Stimulated activated CD8-positive, alpha-beta memory T cell treated with anti-CD3 and anti-CD28 coated beads, Interleukin-2, amount 100 ng/mL, for 1 hour (primary cell): ENCODE results near the gene GSTT2B.
"Not testable (repeated sequence)": the region's sequence is repeated elsewhere in the genome, so short reads cannot be mapped to it uniquely, and the experiment has no call there.

Source experiments
- DNase-seq, 2 donors: peaks; one replicate each; pipeline ENCODE4 v3.0.0-alpha.2; 2020; ENCODE audit warnings: low read depth in 2 of 2

Gene GSTT2B

DNA sequence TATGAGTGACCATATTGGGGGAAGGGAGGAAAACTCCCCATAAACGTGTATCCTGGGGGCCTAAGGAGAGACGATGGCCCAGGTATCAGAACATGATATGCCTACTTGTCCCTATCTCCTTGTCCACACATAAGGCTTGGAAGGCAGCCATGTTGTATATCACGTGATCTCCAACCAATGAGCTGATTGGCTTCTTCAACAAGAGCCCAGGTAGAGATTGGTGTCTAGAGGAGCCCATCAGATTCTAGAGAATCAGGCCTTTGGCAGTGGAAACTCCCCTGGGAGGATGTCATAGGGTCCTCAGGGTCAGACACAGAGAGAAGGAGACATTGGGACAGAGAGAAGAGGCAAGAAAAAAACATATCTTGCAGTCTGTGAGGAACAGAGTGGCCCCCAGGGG, 13.6 kb downstream of the GSTT2B start:
- not testable (repeated sequence) for DNase-seq

DNA sequence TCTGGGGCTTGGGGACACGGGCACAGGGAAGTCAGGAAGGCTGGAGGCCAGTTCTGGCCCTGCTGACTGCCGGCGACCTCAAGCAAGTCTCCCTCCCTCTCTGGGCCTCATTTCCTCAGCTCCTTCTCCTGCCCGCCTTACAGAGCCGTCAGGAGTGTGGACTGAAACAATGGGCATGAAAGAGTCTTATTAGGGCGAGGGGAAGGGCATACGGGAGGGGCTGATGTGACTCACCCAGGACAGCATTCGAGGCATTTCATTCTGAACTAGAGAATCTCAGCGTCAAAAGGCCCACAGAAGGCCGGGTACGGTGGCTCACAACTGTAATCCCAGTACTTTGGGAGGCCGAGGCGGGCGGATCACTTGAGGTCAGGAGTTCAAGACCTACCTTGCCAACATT, 20.8 kb downstream of the GSTT2B start:
- not testable (repeated sequence) for DNase-seq

DNA sequence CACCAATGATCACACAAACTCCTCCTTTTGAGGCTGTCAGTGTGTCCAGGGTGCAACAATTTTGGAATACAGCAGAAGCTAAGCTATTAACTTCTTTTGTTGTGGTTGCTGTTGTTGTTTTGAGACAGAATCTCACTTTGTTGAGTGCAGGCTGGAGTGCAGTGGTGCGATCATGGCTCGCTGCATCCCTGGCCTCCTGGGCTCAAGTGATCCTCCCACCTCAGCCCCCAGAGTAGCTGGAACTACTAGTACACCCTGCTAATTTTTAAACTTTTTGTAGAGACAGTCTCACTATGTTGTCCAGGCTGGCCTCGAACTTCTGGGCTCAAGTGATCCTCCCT, 22.0 kb downstream of the GSTT2B start:
- no peak for DNase-seq

DNA sequence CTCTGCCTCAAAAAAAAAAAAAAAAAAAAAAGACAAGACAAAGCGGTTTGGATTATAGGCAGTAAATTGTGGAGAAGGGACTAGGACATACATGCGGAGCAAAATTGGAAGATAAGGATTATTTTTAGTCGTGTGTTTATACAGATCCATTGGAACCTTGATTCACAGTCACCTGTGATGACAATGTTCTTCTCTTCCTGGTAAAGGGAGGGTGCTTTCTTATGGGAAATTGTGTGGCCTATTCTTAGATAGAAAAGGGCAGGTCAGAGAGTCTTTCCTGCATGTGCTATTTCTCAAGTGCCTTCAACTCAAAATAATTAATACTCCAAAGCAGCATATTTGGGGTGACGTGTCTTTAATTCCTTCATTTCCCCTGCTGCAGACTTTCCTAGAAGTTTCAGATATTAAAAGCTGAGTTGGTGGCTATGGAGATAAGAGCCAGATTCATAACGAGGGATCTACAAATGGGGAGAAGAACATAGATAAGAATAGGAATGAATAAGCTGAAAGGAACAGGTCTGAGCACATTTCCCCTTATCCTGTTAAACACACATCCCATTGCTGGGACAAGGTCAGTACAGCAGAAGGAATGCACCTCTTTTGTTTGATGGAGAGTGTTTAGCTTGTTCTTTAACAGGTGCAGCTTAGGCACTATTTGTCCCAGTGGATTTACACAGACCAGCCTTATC, 22.5 kb downstream of the GSTT2B start:
- no peak for DNase-seq

- DNase-seq: no peak
Measured at GRCh38 chr22:23926561-23926960, 34.4 kb downstream of the GSTT2B start.

DNA sequence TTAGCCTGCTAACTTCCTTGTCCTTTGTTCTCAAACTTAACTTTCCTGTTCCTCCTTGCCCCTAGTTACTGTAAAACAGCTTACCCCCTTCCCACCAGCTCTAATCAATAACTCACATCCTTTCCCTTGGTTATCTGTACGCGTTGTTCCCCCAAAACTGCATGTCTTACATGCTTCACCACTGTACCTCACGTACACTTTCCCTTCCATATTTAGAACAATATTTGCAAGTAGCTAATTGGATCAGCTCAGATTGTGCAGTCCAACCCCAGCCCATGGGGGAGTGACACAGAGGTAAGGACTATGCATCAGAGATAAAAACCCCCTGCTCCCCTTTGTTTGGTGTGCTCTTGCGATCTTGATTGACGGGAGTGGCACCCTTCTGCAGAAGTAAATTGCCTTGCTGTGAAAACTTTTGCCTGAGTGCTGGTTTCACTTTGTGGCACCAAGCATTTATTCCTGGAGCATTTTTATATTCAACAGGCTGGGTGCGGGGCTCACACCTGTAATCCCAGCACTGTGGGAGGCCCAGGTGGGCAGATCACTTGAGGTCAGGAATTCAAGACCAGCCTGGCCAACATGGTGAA, 35.9 kb downstream of the GSTT2B start:
- no peak for DNase-seq

GRCh38 chr22:23922921-23923320, 38.1 kb downstream of the GSTT2B start:
- DNase-seq: no peak

GRCh38 chr22:23921586-23922201, 39.3 kb downstream of the GSTT2B start:
- not testable (repeated sequence) for DNase-seq

- DNase-seq: not testable (repeated sequence)
Measured at GRCh38 chr22:23920267-23920611, 40.8 kb downstream of the GSTT2B start.

GRCh38 chr22:23915290-23915689, 45.7 kb downstream of the GSTT2B start:
- DNase-seq: no peak

GRCh38 chr22:23913661-23914353, 47.2 kb downstream of the GSTT2B start:
- DNase-seq: peak; percentile 95 to 98

GRCh38 chr22:23913306-23913660, 47.7 kb downstream of the GSTT2B start:
- no peak for DNase-seq

DNA sequence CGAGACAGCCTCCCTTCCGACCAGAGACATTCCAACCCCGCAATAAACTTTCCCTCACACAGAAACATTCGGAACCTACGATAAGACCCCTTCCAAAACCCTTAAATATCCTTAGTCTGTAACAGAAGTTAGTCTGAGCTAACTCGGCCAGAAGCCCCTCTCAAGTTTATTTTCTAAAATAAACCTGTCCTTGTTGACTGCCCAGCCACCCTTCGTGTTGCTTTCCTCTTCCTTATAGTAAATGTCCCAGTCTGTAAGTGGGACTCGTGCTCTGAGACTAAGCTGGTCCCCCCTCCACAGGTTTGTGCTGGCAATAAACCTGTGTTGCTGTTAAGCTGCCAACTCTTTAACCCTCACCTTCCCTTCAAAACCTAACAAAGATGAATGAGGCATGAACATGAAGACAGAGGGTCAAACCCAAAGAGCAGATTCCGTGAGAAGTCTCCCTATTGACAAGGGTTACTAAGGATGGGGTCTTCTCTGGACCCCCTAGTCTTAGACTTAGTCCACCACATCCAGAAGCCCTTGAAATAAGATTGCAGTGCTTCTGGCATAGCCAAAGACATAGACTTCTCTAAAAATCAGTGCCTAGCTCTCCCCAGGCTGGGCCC, 48.6 kb downstream of the GSTT2B start:
- no peak for DNase-seq

- DNase-seq: no peak
Measured at GRCh38 chr22:23911318-23911980, 49.5 kb downstream of the GSTT2B start.

- DNase-seq: no peak
Measured at GRCh38 chr22:23910496-23911190, 50.4 kb downstream of the GSTT2B start.

GRCh38 chr22:23909296-23909898, 51.6 kb downstream of the GSTT2B start:
- DNase-seq: no peak

DNA sequence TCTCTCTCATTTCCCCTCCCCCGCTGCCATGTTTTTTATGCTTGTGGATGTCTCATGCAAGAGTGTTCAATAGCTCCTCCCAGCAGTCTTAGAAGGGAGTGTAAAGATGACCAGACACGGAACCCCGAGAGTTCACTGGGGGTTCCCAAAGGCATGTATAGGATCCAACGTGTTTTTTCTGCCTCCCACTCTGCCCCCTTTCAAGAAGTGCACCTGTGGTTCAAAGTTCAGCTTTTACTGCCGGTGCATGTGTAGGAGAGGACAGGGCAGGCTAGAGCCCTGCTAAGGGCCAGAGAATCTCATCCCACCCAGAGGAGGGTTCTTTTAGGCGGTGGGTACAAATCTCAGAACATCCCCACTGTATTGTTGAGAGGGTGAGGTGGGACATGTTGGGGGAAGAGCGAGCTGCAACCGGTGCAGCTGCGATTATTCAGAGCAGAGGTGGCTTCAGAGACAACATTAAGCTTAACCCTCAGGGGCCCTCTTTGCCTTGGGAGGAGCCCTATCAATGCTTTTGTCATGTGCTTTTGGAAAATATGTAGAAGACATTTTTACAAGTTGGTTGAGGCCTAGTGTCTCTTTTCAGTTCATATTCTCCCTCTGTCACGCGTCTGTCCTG, 52.3 kb downstream of the GSTT2B start:
- DNase-seq: no peak

- DNase-seq: not testable (repeated sequence)
Measured at GRCh38 chr22:23907423-23907822, 53.6 kb downstream of the GSTT2B start.
